NCI-H460 (cell line): ENCODE measurements around the gene OMG. TPM values are rescaled to one million over a fixed set of nuclear protein-coding genes. Genes with fewer than 3 reads are reported as not detected.
"Not testable (repeated sequence)": the region's sequence is repeated elsewhere in the genome, so short reads cannot be mapped to it uniquely, and the experiment has no call there.

Source experiments
- DNase-seq: peaks from one replicate; pipeline ENCODE4 v3.0.0-alpha.2; 2016; ENCODE audit warnings: low read depth; ENCODE audit errors: extremely low read depth
- total RNA-seq: library from RNA; depleted of rRNA; stranded (reverse); fragments of >200 nt; shearing (Covaris generic); gene quantifications from 2 replicates; pipeline ENCODE4 v1.2.3, GENCODE V29; 2014; rRNA removed

The OMG gene
- total RNA-seq, 1 experiment from 2014 or later = not detected

GRCh38 chr17:31266042-31266441, 31.0 kb downstream of the OMG start:
- DNase-seq = no peak

GRCh38 chr17:31262923-31263322, 34.1 kb downstream of the OMG start:
- not testable (repeated sequence) for DNase-seq

GRCh38 chr17:31261601-31262000, 35.4 kb downstream of the OMG start:
- no peak for DNase-seq

- no peak for DNase-seq
Measured at GRCh38 chr17:31260151-31260550, 36.9 kb downstream of the OMG start.

DNA sequence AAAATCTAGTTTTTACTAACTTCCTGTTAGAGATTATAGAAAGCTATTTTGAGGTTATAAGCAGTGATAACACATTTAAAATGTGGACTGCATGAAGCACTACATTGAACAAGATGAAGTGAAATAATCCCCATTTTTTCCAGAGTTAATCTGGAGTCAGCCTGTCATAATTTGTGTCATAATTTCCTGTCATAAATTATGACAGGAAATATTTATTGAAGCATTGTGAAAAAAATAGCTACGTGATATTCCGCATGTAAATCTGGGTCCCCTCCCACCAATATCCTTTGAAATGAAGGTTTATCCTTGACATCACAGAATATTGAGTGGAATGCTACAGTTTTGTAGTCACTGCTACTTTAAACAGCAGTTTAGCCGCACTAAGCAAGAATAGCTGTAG, 40.1 kb downstream of the OMG start:
- no peak for DNase-seq

GRCh38 chr17:31254654-31255053, 42.4 kb downstream of the OMG start:
- no peak for DNase-seq

- DNase-seq = no peak
Measured at GRCh38 chr17:31252741-31253140, 44.3 kb downstream of the OMG start.

DNA sequence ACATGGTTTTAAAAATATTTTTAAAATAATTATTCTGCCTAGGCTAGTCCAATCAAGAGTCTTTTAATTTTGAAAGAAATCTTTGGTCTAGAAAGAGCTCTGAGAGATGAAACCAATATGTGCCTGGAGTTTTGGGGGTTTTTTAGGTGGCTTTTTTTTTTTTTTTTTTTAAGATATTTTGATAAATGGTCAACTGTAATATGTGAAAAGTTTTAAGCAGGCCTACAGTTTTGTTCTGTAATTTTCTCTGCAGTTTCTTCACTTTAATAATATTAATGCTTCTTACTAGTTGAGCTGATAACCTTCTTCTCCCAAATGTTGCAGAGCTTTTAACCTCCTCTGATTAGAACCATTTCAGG, 45.1 kb downstream of the OMG start:
- DNase-seq = no peak

DNA sequence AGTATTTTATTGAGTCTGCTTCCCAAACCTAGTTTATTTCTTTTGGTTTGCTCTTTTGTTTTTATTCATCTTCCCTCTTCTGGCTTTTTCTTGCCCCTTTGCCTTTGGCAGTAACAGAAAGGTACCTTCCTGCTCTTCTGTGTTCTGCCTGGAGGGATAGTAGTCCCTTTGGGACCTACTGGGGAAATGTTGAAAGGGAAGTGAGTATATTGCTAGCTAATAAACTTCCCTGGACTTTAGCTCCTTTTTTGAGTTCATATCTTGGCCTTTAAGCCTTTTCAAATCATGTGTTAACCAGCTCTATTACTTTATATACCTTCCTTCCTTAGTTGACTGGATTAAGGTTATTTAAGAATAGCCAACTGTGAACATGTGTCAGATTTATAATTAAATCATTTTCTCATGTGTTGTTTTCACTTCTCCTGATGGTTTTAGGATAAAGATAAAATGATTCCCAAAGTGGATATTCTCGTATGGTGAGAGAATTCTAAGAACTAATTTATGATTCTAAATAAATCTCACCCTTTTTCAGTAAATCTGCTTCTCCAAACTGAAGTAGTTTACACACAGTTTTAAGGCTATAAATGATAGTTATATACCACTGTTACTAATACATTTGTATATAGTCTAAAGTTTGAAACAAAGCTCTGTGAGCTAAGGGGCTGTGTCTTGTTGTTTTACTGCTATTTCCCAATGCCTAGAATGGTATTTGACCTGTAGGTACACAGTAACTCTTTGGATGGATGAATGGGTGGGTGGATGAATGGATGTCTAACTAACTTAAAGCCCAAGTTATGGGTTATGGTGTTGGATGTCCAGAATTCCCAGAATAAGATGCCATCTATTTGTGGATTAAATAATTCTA, 45.7 kb downstream of the OMG start:
- no peak for DNase-seq

DNA sequence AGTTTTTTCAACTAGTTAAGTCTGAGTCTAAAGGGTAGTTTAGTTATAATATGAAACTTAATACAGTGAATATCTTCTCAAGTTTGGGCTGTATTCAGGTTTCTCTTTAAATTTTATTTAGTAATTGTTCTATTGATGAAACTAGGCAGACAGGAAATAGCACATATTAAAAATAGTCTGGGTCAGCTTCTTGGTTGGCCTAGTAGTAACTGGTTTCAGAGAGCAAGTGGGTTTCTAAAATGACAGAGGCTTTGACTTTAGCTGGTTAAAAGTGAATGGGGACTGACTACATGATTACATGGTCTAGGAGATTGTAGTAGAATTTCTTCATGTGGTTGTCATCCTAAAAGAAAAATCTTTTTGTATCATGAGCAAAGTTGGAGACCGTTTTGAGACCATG, 46.8 kb downstream of the OMG start:
- no peak for DNase-seq

DNA sequence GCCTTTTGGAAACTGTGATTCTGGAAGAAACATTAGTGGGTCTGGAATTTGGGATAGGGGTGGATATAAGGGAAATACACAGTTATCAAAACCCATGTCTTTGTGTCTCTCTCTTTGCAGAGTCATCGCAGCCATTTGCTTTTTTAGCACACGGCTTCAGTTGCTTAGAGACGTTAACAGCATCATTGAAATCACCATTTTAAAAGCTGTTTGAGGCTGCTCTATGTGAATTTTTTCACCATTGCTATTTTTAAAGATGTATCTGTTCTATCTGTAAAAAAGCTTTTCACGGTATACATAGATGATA, 47.3 kb downstream of the OMG start:
- DNase-seq = no peak

- DNase-seq = no peak
Measured at GRCh38 chr17:31248986-31249834, 47.8 kb downstream of the OMG start.

Other genes with a start within 250 kb of the OMG start
- 30.3 and 33.6 TPM in 2 replicates for gene NF1, start 202.3 kb downstream of the OMG start, total RNA-seq
- 0.07 TPM in 1 of 2 replicates, not detected in the other for gene EVI2B, start 16.8 kb upstream of the OMG start, total RNA-seq
- gene EVI2A, start 24.4 kb upstream of the OMG start, total RNA-seq = not detected in 2 replicates
- gene RAB11FIP4, start 94.4 kb upstream of the OMG start, total RNA-seq = 0.97 and 0.98 TPM in 2 replicates